Measurements from ENCODE around the gene KRTAP12-3.

DNA sequence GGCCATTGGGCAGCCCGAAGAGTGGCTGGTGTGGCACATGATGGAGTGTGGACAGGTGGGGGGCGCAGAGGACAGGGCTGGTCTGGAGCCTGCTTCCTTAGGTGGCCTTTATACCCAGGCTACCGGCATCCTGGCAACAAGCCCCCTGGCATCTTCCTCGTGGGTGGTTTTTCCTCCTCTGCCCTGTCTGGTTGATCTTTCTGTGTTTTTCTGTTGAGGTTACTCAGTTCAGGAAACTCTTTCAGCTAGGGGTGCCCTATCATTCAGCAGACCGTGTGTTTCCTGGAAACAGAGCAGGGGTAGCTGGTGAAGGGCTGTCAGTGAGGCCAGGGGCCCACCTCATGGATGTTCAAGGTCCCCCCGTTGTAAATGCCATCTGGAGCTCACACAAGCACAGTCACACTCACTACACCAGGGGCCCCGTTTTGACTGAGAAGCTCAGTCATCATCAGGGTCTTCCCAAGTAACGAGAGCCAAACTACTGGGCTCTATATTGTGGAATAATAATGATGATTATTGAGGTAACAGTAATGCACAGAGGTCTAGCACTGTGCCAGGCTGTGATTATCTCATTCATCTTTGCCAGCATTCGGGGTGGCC is 3.1 kb upstream of the KRTAP12-3 start, which contains the start of gene KRTAP12-4:
- TF ChIP-seq EZH2 (IDR thresholded peaks at IDR 0.05; ENCODE audit: borderline replicate concordance, low read length) = no peak
- TF ChIP-seq, protein P1, sequence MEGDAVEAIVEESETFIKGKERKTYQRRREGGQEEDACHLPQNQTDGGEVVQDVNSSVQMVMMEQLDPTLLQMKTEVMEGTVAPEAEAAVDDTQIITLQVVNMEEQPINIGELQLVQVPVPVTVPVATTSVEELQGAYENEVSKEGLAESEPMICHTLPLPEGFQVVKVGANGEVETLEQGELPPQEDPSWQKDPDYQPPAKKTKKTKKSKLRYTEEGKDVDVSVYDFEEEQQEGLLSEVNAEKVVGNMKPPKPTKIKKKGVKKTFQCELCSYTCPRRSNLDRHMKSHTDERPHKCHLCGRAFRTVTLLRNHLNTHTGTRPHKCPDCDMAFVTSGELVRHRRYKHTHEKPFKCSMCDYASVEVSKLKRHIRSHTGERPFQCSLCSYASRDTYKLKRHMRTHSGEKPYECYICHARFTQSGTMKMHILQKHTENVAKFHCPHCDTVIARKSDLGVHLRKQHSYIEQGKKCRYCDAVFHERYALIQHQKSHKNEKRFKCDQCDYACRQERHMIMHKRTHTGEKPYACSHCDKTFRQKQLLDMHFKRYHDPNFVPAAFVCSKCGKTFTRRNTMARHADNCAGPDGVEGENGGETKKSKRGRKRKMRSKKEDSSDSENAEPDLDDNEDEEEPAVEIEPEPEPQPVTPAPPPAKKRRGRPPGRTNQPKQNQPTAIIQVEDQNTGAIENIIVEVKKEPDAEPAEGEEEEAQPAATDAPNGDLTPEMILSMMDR (IDR thresholded peaks at IDR 0.05; ENCODE audit: low read length) = no peak
